IPS-NIHi11 (cell line): ENCODE results near the gene RASSF4.

ENCODE experiments used
- DNase-seq: peaks from one replicate; pipeline ENCODE4 v3.0.0; 2012; ENCODE audit warnings: mixed read lengths, low spot score

Gene RASSF4, protein sequence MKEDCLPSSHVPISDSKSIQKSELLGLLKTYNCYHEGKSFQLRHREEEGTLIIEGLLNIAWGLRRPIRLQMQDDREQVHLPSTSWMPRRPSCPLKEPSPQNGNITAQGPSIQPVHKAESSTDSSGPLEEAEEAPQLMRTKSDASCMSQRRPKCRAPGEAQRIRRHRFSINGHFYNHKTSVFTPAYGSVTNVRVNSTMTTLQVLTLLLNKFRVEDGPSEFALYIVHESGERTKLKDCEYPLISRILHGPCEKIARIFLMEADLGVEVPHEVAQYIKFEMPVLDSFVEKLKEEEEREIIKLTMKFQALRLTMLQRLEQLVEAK

GRCh38 chr10:44959247-44960087, at the start of gene RASSF4:
TSS of gene RASSF4 (plus strand) at chr10:44959802. CDS start at chr10:44970203, 10,401 bp downstream.
- DNase-seq, result peak; percentile 99

GRCh38 chr10:44909910-44910309, 49.7 kb upstream of the RASSF4 start:
- no peak for DNase-seq

- DNase-seq, result no peak
Measured at GRCh38 chr10:44910602-44911001, 49.0 kb upstream of the RASSF4 start.

DNA sequence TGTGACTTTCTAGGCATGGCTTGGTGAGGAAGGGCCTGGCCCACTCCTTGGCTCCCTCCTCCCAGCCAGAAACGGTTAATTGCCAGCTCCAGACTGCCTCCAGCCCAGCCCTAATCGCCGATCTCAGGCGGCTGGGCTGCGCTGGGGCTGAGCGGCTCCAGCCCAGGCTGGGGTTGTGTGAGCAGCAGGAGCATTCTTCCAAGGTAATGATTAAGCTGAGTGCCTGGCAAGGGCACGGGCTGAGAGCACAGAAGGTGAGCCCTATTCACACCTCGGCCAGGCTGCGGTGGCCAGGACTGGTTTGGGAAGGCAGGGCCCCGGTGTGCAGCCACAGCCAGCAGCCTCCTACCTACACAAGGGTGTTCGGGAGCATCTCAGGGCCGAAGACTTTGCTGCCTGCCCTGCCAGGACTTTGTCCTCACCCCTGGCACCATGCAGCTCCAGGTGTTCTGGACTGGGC, 48.5 kb upstream of the RASSF4 start, which contains the start of gene TMEM72:
Gene TMEM72 (plus strand): TSS at position 257 of the 460 bp plus-strand sequence. CDS start 176 bp downstream, at position 433.
- peak; percentile 84 for DNase-seq

- no peak for DNase-seq
Measured at GRCh38 chr10:44911951-44912350, 47.7 kb upstream of the RASSF4 start.

DNA sequence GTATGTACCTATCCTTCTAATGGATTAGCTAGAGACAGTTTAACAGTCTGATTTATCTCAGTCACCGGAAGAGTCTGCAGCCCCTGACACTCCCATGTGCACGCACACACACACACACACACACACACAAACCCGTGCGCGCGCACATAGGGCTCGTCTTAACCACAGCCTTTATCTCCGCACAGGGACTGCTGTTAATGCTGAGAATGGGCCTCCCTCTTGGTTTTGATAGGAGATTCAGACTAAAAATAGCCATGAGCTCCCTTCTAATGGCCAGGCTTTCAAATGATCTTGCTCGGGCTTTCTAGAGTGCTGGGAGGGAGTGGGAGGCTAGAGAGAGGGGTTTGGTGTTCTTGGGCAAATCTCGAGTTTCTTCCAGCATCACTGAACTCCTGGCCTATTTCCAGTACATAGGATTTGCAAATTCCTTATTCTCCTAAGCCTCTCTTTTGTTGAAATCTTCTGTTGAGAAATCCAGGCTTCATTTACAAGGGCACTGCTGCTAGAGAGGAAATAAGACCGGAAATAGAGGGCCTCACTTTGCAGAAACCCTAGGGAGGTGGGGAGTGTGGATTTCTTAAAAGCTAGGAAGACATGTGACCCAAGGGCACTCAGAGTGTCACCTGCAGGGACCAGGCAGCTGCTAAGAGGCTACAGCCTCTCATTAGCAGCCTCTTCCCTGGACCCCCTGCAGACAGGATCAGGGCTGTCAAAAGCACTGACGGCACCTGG, 46.1 kb upstream of the RASSF4 start:
- DNase-seq, result no peak

GRCh38 chr10:44914891-44915290, 44.7 kb upstream of the RASSF4 start:
- DNase-seq, result no peak

- no peak for DNase-seq
Measured at GRCh38 chr10:44916429-44916828, 43.2 kb upstream of the RASSF4 start.

- no peak for DNase-seq
Measured at GRCh38 chr10:44917848-44918247, 41.8 kb upstream of the RASSF4 start.

DNA sequence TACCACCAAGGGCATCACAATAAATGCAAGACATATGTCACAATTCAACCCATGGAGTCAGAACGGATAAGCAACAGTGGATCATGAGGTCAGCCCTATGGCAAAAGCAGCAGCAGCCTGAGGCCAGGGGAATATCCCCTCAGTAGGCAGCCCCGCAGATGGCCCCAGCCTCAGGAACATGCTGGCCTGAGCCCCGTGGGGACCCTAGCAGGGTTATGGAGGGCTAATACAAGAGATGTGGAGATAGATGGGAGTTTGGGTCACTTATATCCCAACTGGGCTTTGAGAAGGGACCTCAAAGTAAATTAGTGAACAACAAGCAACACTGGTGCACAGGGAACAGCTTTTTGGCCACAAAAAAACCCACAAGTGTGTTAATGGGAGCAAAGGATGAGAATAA, 39.4 kb upstream of the RASSF4 start:
- DNase-seq, result no peak

GRCh38 chr10:44921061-44921460, 38.5 kb upstream of the RASSF4 start:
- DNase-seq, result no peak

GRCh38 chr10:44921506-44921905, 38.1 kb upstream of the RASSF4 start:
- no peak for DNase-seq

DNA sequence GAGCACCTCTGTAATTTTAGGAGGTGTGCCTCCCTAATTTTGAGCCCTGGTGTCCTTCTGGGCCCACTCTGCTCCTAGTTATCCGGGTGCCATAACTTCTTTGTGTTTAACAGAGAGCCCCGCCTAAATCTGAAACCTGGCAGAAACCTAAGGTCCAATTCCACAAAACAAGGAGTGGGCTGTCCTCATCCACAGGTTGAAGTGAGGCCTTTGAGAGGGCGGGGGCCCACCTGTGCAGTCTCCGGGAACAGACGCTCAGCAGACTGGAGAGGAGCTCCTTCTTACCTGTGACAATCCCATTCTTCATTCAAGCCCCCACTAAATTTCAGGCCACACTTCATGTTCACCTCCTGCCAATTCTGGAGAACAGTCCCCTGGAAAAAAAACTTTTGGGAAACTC, 37.6 kb upstream of the RASSF4 start:
- no peak for DNase-seq

DNA sequence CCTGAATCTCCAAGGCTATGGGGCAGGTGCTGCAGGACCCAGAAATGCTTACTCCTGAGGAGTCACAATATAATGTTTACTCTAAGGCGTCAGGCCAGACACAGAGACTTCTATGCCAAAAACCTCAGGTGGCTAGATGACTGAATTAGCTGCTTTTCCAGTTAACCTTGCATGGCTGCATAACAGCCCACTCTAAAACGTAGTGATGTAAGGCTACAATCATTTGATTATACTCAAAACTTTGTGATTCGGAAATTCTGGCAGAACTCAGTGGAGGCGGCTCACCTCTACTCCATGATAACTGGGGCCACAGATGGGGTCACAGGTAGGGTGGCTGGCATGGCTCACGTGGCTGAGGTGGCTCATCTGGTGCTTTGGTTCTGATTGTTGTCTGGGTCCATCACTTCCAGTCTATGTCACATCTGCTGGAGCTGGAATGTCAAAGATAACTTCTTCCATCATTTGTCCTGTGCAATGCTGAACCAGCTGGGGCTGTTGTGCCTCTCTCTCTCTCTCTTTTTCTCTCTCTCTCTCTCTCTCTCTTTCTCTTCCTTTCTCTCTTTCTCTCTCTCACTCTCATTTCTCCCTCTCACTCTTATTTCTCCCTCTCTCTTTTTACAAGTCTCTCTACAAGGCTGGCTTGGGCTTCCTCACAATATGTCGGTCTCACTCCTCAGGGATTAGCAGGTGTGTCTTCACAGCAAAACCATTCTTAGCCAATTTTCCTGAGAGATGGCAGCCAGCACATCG, 36.6 kb upstream of the RASSF4 start:
- DNase-seq, result no peak

- no peak for DNase-seq
Measured at GRCh38 chr10:44923611-44924010, 36.0 kb upstream of the RASSF4 start.

- DNase-seq, result no peak
Measured at GRCh38 chr10:44924261-44925040, 35.2 kb upstream of the RASSF4 start.

DNA sequence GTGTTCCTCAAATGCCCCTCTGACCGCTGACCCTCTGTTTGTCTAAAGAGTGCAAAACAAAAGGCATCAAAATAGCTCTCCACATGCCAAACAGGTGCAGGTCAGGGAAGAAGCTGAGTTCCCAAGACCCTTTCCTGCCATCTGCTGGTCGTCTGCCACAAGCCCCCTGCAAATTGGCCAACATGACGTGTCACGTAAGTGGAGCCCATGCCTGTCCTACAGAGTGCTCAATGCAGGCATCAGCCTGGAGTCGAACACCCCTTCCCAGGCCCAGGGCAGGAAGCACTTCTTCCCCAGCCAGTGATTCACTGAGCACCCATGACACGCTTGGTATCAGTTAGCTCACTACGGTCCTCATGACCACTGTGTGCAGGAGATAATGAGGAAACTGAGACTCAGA, 34.4 kb upstream of the RASSF4 start:
- peak; percentile 79 for DNase-seq

DNA sequence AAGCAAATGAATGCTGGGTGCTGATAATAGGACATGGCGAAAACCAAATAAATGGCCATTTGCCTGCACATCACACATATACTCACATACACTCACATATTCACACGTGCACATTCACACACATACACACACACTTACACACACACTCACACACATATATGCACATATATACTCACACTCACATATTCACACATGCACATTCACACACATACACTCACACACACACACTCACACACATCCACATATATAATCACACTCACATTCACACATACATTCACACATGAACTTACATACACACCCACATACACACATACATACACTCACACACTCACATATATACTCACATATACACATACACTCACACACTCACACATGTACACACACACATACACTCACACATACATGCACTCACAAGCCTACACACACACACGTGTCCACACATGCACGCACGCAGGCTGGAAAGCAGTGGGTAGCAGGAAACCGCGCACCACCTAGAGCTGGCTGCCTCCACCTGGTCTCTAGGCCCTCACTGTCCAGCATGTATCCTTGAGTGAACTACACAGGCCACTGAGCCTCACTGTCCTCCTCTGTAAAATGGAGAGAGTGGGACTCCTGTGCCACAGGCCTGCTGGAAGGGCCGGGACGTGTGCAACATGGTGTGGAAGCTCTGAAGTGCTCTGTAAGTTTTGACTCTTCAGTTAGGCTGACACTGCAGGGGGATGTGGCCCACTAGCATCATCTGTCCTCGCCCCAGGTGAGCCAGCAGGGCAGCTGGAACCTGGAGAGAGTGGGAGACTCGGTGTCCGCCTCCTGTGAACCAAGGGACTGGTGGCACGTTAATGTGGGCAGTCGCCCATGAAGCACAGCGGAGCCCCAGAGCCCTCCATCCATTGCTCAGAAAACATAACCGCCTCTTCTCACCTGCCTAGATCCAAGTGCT, 33.5 kb upstream of the RASSF4 start:
- no peak for DNase-seq

DNA sequence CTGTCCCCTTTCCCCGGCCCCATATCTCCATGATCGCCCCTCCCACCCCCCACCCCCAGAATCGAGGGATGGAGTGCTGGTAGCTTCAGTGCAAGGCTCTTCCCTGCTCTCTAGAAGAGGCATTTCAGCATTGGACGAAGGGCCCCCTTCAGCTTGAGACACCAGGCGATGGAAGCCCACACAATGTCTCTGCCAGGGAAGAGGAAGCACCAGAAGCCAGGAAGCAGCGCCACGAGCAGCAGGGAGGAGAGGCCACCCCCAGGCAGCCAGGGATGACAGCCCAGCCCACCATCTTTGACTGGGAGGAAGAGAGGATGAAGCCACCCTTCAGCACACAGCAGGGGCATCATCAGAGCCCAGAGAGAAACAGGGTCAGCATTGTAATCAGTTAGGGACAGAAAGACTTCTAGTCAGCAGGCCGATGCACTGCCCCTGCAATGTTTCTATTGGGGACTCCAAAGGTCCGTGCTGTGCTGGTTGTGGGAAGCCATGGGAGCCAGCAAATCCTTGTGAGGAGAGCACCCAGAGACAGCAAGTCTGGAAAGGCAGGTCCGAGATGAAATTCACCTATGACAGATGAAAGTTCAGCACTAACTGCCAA, 32.8 kb upstream of the RASSF4 start:
- no peak for DNase-seq
